Neutrophil (primary cell): Measurements from ENCODE around the gene AMBRA1.

ENCODE experiments used
- H3K27ac ChIP-seq: fragments of 200-600 bp; sonication (generic); 2 replicates; pipeline ENCODE4 v1.5.1; 2016; ENCODE audit warnings: mild to moderate bottlenecking, moderate library complexity
- H3K27me3 ChIP-seq: fragments of 200-600 bp; sonication (generic); 2 replicates; pipeline ENCODE4 v1.6.0; 2016; ENCODE audit warnings: mild to moderate bottlenecking
- H3K36me3 ChIP-seq: fragments of 200-600 bp; sonication (generic); 2 replicates; pipeline ENCODE4 v1.5.1; 2017
- H3K4me1 ChIP-seq, 2 experiments: fragments of 200-600 bp in 1 of 2; sonication (generic) in 1 of 2; 1 replicate in 1 of 2; 2 replicates in 1 of 2; pipeline versions ENCODE4 v1.5.1 to v1.6.1; 2013 to 2016; ENCODE audit warnings: low read depth in 1 of 2, low read length in 1 of 2, mild to moderate bottlenecking in 1 of 2, moderate library complexity in 1 of 2; ENCODE audit not compliant: control insufficient read depth in 1 of 2, insufficient read depth in 1 of 2
- H3K4me3 ChIP-seq, 2 experiments: fragments of 200-600 bp in 1 of 2; sonication (generic) in 1 of 2; 1 replicate in 1 of 2; 2 replicates in 1 of 2; pipeline ENCODE4 v1.5.1; 2013 to 2016; ENCODE audit warnings: low read depth in 1 of 2, low read length in 1 of 2, mild to moderate bottlenecking in 1 of 2, moderate library complexity in 1 of 2
- H3K9me3 ChIP-seq: fragments of 200-600 bp; sonication (generic); 2 replicates; pipeline ENCODE4 v1.5.1; 2016
- CTCF ChIP-seq: fragments of 200-600 bp; sonication (generic); IDR thresholded peaks from 2 replicates; pipeline ENCODE4 v1.5.1; 2016; ENCODE audit warnings: antibody characterized with exemption

AMBRA1 gene

DNA sequence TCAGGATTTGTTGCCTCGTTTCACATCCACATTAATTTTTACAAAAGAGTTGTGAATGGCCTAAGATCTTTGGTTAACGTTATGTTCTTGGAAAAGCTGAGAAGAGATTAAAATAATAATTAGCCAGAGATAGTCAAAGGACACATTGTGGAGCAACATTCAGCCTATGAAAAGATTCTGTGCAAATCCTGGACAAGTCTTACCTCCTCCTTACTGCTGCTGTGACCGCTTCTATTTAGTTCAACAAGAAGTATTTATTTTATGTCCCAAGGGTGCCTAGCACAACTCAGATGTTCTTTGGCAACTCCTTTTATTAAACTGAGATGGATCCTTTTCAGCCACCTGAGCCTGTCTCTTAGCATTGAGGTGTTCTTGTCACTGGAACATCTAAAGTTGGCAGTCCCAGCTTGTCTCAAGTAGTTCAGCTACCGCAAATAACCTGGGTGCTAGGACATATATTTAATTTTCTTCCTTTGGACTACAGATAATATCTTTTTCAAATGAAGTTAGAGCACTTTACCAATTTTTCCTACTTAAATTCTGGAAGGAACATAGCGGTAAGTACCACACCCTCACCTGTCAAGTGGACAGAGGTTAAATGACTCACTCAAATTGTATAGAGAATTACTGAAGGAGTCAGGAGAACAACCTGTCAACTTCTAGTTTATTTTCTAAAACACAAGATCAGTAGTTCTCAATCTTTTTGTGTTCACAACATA is 121.7 kb downstream of the AMBRA1 start:
- H3K27ac ChIP-seq: no peak overlapping the region
- H3K9me3 ChIP-seq: no peaks in the 10 kb centered on the region
- no peaks in the 10 kb centered on the region for H3K36me3 ChIP-seq
- H3K27me3 ChIP-seq: no peaks in the 10 kb centered on the region
- no peak for TF ChIP-seq CTCF
- no peaks in the 10 kb centered on the region for H3K4me1 ChIP-seq
- no peak overlapping the region for H3K4me3 ChIP-seq

- Histone ChIP-seq H3K4me3 (no peak overlapping the region), H3K4me1 (peaks cover 5 to 7% of the 10 kb centered on the region in 2 experiments), H3K27me3 (no peaks in the 10 kb centered on the region), H3K9me3 (no peaks in the 10 kb centered on the region), H3K36me3 (no peaks in the 10 kb centered on the region), H3K27ac (no peak overlapping the region)
- TF ChIP-seq CTCF: no peak
Observed at GRCh38 chr11:46469926-46470325, 123.9 kb downstream of the AMBRA1 start.

DNA sequence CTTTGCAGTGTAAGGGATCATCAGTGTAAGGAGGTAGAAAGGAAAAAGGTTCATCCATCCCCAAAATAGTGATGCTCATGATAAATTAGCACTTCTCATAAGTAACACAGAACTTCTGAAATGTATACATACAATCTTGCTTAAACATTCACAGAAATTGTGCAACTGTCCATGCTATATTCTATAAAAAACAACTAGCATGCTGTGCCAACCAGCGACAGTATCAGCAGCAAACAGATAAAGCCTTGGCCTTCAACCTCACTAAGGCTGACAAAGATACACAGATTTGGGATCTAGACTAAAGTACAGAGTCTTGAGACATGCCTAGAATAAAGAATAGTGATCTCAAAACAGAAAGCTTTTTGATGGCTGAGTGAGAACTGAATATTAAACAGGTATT is 128.1 kb downstream of the AMBRA1 start:
- TF ChIP-seq CTCF: no peak
- Histone ChIP-seq H3K4me1 (peaks cover 5 to 7% of the 10 kb centered on the region in 2 experiments), H3K27ac (no peak overlapping the region), H3K36me3 (no peaks in the 10 kb centered on the region), H3K4me3 (no peak overlapping the region), H3K27me3 (no peaks in the 10 kb centered on the region), H3K9me3 (no peaks in the 10 kb centered on the region)

DNA sequence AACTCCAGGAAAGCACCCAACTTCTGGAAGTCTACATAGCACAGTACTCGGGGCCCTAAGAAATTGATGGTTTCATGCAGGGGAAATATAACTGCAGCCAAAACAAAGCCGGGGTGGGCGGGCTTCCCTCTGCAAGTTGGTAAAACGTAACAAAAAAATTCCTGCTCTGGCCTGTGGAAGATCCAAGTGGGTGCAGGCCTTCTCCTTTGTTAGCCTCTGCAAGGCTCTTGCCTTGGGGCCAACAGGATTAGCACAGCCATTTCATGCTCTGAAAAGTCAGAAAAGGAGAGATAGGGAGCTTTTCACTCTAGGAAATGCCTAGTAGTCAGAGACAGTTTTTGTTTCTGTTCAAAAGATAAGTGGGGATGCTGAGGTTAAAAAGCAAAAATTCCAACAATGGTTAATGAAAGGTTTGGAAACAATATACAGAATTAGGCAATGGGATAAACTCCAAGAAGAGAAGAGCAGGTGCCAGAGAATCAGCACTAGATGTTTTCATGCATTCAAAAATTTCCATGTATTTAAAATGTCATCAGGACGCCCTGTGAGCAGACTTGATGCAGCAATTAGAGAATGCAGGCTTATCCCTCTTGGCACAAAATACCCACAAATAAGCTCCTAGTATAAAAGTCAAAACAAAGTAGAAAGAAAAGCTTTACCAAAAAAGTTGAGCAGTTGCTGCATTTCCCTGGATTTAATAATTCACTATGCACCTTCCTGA is 130.0 kb downstream of the AMBRA1 start:
- Histone ChIP-seq H3K4me1 (peaks cover 5 to 7% of the 10 kb centered on the region in 2 experiments), H3K36me3 (no peaks in the 10 kb centered on the region), H3K4me3 (no peak overlapping the region), H3K27ac (no peak overlapping the region), H3K9me3 (no peaks in the 10 kb centered on the region), H3K27me3 (no peaks in the 10 kb centered on the region)
- TF ChIP-seq CTCF: no peak

- Histone ChIP-seq H3K27me3 (no peaks in the 10 kb centered on the region), H3K27ac (no peak overlapping the region), H3K4me1 (peaks cover 23 to 25% of the 10 kb centered on the region in 2 experiments), H3K4me3 (no peak overlapping the region), H3K9me3 (no peaks in the 10 kb centered on the region), H3K36me3 (no peaks in the 10 kb centered on the region)
- no peak for TF ChIP-seq CTCF
Observed at GRCh38 chr11:46461461-46461927, 132.3 kb downstream of the AMBRA1 start.
